GM12873 (cell line): Measurements from ENCODE around the gene SAP130.

Experiments
- TF ChIP-seq, protein P1 (sequence below): IDR thresholded peaks from 2 replicates; pipeline ENCODE4 v1.5.1; 2012; ENCODE audit warnings: low read depth, mild to moderate bottlenecking, moderate library complexity, low read length, control low read depth; ENCODE audit not compliant: insufficient read depth; ENCODE audit errors: missing control alignments

Gene SAP130

DNA sequence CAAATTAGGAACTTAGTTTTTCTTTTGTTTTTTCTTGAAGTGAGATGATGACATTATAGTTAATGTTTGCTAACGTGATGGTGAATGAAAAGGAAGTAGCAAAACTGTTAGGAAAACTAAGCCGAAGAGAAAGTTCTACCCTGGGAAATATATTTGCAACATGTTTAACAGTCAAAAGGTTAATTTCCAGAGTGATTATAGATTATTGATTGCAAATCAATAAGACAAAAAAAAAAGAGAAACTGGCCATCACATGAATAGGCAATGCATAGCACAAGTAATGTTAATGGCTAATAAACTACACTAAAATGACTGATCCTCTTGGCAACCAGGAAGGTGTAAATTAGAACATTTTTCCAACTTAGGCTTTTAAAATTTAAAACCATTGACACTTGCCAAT is 116.1 kb downstream of the SAP130 start:
- TF ChIP-seq, protein P1, sequence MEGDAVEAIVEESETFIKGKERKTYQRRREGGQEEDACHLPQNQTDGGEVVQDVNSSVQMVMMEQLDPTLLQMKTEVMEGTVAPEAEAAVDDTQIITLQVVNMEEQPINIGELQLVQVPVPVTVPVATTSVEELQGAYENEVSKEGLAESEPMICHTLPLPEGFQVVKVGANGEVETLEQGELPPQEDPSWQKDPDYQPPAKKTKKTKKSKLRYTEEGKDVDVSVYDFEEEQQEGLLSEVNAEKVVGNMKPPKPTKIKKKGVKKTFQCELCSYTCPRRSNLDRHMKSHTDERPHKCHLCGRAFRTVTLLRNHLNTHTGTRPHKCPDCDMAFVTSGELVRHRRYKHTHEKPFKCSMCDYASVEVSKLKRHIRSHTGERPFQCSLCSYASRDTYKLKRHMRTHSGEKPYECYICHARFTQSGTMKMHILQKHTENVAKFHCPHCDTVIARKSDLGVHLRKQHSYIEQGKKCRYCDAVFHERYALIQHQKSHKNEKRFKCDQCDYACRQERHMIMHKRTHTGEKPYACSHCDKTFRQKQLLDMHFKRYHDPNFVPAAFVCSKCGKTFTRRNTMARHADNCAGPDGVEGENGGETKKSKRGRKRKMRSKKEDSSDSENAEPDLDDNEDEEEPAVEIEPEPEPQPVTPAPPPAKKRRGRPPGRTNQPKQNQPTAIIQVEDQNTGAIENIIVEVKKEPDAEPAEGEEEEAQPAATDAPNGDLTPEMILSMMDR = no peak

DNA sequence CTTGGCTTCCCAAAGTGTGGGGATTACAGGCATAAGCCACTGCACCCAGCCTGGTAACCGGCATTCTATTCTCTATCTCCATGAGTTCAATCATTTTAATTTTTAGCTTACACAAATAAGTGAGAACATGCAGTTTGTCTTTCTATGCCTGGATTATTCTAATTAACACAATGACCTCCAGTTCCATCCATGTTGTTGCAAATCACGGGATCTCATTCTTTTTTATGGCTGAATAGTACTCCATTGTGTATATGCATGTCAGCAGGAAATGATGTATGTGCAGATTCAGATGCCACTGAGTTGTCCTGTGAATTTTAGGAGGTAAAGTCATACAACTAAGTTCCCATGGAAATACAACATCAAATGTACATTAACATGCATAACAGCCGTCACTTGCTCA is 117.4 kb downstream of the SAP130 start:
- TF ChIP-seq, protein P1 = no peak

GRCh38 chr2:127909019-127909418 is 118.8 kb downstream of the SAP130 start:
- TF ChIP-seq, protein P1 = peak; percentile 14

DNA sequence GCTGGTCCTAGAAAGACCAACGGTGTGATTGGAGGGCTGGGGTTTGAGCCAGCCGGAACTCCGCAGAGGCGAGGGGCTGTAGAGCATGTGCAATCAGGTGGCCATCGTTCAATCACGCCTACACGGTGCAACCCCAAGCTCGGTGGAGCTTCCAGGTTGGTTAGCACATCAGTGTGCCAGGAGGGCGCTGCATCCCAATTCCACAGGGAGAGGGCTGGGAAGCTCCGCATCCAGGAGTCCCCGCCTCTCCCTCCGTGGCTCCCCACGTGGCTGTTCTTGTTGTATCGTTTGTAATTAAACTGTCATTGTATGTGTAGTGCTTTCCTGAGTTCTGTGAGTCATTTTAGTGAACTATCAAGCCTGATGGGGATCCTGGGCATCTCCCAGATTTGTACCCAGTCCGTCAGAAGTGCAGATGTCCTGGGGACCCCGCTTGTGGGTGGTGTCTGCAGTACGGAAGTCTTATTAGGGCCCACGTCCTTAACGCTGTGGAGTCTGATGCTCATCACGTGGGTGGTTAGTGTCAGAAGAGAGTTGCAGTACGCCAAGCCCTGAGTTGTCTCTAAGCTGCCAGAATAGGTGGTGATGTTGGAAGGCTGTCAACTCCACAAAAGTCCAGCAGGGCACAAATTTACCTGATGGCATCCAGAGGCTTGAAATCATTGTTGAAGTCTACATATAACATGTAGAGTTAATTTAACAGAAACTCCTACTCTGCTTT is 121.5 kb downstream of the SAP130 start:
- TF ChIP-seq, protein P1 = no peak

- TF ChIP-seq, protein P1 = no peak
These were observed 126.4 kb downstream of the SAP130 start for GRCh38 chr2:127901339-127902056.

DNA sequence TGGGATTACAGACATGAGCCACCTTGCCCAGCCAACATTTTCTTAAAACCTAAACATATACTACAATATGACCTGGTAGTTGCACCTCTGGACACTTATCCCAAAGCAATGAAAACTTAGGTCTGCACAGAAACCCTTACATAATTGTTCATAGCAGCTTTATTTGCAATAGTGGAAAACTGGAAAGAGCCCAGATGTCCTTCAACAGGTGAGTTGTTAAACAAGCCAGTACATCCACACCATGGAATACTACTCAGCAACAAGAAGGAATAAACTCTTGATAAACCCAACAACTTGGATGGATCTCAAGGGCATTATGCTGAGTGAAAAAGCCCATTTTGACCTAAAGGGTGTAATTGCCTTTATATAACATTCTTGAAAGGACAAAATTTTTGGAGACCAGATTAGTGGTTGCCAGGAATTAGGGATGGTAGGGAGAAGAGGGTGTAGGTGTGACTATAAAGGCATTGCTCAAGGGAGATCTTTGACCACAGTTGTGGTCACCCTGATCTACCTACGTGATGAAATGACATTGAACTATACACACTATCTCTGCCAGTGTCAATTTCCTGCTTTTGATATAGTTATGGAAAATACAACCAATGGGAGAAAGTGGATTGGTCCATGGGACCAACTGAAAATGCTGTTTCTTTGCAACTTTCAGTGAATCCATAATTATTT is 130.2 kb downstream of the SAP130 start:
- TF ChIP-seq, protein P1 = no peak

DNA sequence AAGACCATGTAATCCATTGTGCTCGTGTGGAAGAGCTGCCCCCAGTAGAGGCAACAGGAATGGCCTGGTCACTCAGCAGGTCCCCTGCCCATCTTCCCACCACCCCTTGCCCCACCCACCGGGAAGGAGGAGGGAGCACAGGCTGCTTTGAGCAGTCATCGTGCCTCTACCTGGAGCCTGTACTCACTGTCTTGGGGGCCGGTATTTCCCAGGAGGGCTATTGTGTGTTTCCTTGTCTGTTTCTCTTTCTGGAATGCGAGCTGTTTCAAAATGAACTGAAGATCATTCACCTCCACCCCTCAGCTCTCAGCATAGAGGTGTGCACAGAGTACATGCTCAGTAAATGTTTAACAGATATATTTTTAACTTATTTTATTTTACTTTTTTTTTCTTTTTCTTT is 134.4 kb downstream of the SAP130 start:
- TF ChIP-seq, protein P1 = no peak
